Smooth muscle cell (in vitro differentiated cells): Measurements from ENCODE around the gene PGGT1B. TPM values are rescaled to one million over a fixed set of nuclear protein-coding genes. Genes with fewer than 3 reads are reported as not detected.

Experiments
- DNase-seq: peaks from one replicate; lab custom pipeline; 2025; ENCODE audit not compliant: unreplicated experiment; lab: John Stamatoyannopoulos, UW
- H2AFZ ChIP-seq: fragments of 200-600 bp; sonication (generic); 2 replicates; pipeline ENCODE4 v1.6.0; 2016; ENCODE audit warnings: antibody characterized with exemption, low read depth, mild to moderate bottlenecking
- H3F3A ChIP-seq: fragments of 200-600 bp; sonication (generic); 2 replicates; pipeline ENCODE4 v1.6.0; 2017; ENCODE audit warnings: antibody characterized with exemption, low read depth
- H3K27ac ChIP-seq: fragments of 200-600 bp; sonication (generic); 2 replicates; pipeline ENCODE4 v1.5.1; 2016; ENCODE audit warnings: low read depth, mild to moderate bottlenecking
- H3K27me3 ChIP-seq: fragments of 200-600 bp; sonication (generic); 2 replicates; pipeline ENCODE4 v1.6.1; 2016; ENCODE audit warnings: low read depth, mild to moderate bottlenecking
- H3K36me3 ChIP-seq: fragments of 200-600 bp; sonication (generic); 2 replicates; pipeline ENCODE4 v1.5.1; 2016; ENCODE audit warnings: low read depth
- H3K4me1 ChIP-seq: fragments of 200-600 bp; sonication (generic); 2 replicates; pipeline ENCODE4 v1.5.1; 2016; ENCODE audit warnings: low read depth
- H3K4me2 ChIP-seq: fragments of 200-600 bp; sonication (generic); 2 replicates; pipeline ENCODE4 v1.6.0; 2016; ENCODE audit warnings: mild to moderate bottlenecking
- H3K4me3 ChIP-seq: fragments of 200-600 bp; sonication (generic); 2 replicates; pipeline ENCODE4 v1.5.1; 2016; ENCODE audit warnings: mild to moderate bottlenecking
- H3K79me2 ChIP-seq: fragments of 200-600 bp; sonication (generic); 2 replicates; pipeline ENCODE4 v1.6.0; 2016; ENCODE audit warnings: low read depth, mild to moderate bottlenecking
- H3K9ac ChIP-seq: fragments of 200-600 bp; sonication (generic); 2 replicates; pipeline ENCODE4 v1.6.0; 2016; ENCODE audit warnings: low read depth
- H3K9me3 ChIP-seq: fragments of 200-600 bp; sonication (generic); replicated peaks from 2 replicates; pipeline ENCODE4 v1.5.1; 2016; ENCODE audit warnings: low read depth
- H4K20me1 ChIP-seq: fragments of 200-600 bp; sonication (generic); 2 replicates; pipeline ENCODE4 v1.6.0; 2016; ENCODE audit warnings: low read depth
- WGBS: methylation state at CpG from one replicate; pipeline ENCODE4 v1.1.7; 2016; ENCODE audit warnings: low lambda C conversion rate; 5-methylcytosine and 5-hydroxymethylcytosine counted together
- polyA plus RNA-seq: library from polyadenylated mRNA; unstranded; fragments of >200 nt; fragmentation: Nextera tagmentation; extraction: Ambion mirVana; gene quantifications from 2 replicates; pipeline ENCODE4 v1.2.1, GENCODE V29; 2016
- small RNA-seq: library from RNA; depleted of rRNA; stranded (forward); fragments of <200 nt; gene quantifications from one replicate; pipeline ENCODE3, GENCODE V24; 2014
- total RNA-seq: library from RNA; depleted of rRNA; stranded (reverse); fragments of >200 nt; gene quantifications from 2 replicates; pipeline ENCODE4 v1.2.3, GENCODE V29; 2014
- TF ChIP-seq, protein P1 (sequence below): fragments of 200-600 bp; sonication (generic); IDR thresholded peaks from 2 replicates; pipeline ENCODE4 v1.5.1; 2017; ENCODE audit warnings: borderline replicate concordance, mild to moderate bottlenecking, antibody characterized with exemption; ENCODE audit not compliant: insufficient read depth, poor library complexity, severe bottlenecking

PGGT1B gene
- total and polyA plus RNA-seq, 2 experiments from 2014 or later, result 5.7 to 13.1 TPM

DNA sequence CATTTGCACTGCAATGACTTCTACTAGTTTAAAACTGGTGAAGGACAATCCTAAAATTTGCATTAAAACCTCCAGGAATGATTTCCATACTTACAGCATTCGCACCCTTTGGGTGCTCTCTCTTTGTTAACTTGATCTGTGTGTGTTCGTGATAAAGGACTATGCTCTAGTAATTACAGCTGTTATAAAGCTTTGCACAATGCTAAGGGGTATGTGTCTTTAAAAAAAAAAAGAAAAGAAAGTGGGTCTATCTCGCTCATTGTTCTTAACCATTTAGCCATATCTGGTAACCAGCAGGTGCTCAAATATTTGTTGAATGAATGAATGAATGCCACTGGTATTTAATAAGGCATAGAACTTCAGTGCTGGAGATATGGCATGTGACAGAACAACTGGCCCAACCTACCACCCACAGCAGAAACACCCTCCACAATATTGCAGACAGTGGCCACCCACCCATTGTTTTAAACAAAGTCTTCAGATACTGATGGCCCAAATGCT, 101.7 kb downstream of the PGGT1B start:
- Histone ChIP-seq H3K79me2 (no peaks in the 10 kb centered on the region), H3K36me3 (no peaks in the 10 kb centered on the region), H3K9ac (no peak overlapping the region), H3K4me1 (no peaks in the 10 kb centered on the region), H4K20me1 (no peaks in the 10 kb centered on the region), H3K27ac (no peak overlapping the region), H3K27me3 (no peaks in the 10 kb centered on the region), H3K9me3 (no peaks in the 10 kb centered on the region), H3F3A (no peaks in the 10 kb centered on the region), H3K4me3 (no peak overlapping the region), H3K4me2 (no peak overlapping the region), H2AFZ (no peak overlapping the region)
- 92% methylated on average over 3 of the region's 3 CpGs for WGBS
- TF ChIP-seq, protein P1, sequence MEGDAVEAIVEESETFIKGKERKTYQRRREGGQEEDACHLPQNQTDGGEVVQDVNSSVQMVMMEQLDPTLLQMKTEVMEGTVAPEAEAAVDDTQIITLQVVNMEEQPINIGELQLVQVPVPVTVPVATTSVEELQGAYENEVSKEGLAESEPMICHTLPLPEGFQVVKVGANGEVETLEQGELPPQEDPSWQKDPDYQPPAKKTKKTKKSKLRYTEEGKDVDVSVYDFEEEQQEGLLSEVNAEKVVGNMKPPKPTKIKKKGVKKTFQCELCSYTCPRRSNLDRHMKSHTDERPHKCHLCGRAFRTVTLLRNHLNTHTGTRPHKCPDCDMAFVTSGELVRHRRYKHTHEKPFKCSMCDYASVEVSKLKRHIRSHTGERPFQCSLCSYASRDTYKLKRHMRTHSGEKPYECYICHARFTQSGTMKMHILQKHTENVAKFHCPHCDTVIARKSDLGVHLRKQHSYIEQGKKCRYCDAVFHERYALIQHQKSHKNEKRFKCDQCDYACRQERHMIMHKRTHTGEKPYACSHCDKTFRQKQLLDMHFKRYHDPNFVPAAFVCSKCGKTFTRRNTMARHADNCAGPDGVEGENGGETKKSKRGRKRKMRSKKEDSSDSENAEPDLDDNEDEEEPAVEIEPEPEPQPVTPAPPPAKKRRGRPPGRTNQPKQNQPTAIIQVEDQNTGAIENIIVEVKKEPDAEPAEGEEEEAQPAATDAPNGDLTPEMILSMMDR, result no peak
- DNase-seq, result no peak

Small RNAs within 50 kb of the gene (small RNA-seq; reads per million reads assigned to genes)
- not detected for gene HMGN1P15

Other genes with a start within 250 kb of the PGGT1B start
- gene TRIM36, start 93.0 kb downstream of the PGGT1B start, total RNA-seq, result 0.40 and 2.1 TPM in 2 replicates
- 0.86 and 2.2 TPM in 2 replicates for gene TRIM36, start 93.0 kb downstream of the PGGT1B start, polyA plus RNA-seq
- 9.1 and 9.4 TPM in 2 replicates for gene CCDC112, start 33.8 kb upstream of the PGGT1B start, total RNA-seq
- gene CCDC112, start 33.8 kb upstream of the PGGT1B start, polyA plus RNA-seq, result 6.3 and 8.4 TPM in 2 replicates